ENCODE measurements around the gene ADGRG1. TPM values are rescaled to one million over a fixed set of nuclear protein-coding genes. Genes with fewer than 3 reads are reported as not detected.
"Not testable (repeated sequence)": the region's sequence is repeated elsewhere in the genome, so short reads cannot be mapped to it uniquely, and the experiment has no call there.

Gene ADGRG1
- total RNA-seq (1 to 10 TPM in 1 of 2 donors, under 1 TPM in 1; 0.65 to 1.3 TPM), total RNA-seq (0 to 0.15 reads per million in 2 donors)

DNA sequence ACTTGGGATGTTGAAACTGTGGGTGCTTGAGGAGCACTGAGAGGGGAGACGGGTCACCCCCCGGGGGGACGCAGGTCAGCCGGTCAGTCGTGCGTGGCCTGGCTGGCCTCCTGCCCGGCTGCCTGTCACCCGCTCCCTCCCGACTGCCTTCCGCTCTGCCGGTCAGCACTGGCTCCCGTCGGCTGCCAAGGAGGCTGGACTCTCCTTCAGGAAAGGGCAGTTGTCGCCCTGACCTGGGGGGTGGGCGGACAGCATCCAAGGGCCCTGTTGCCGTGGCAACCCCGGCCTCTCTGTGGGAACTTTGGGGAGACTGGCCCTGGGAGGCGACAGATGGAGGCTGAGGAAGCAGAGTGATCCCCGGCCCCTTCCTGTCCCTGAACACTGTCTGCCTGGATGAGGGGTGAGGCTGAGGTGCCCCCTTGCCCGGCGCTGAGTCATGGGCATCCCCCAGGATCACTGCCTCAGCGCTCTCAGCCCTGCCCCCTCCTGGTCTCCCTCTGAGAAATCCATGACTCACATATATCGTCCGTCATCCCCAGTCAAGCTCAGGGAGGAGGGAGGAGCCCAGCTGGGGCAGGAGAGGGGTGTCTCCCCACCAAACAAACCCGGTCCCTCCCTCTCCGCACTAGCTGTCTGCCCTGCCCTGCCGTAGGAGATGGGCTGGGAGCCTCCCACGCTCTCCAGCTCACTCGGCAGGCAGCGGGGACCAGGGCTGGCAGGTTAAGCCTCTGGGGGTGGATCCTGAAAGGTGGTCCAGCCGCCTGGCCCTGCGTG, at the start of gene ADGRG1:
Gene ADGRG1, plus strand, starts transcription at position 623 of the 774 bp plus-strand sequence. CDS start 21,658 bp downstream, outside the sequence.
- Mint-ChIP-seq H3K27me3 (peaks cover 45% of the 10 kb centered on the region), H3K4me3 (no peak within 1 kb of the TSS), H3K36me3 (ENCODE audit: low read depth) (peaks cover 10% of the 10 kb centered on the region), H3K4me1 (peaks cover 19% of the 10 kb centered on the region), H3K27ac (no peak within 1 kb of the TSS)
- H3K9me3 ChIP-seq (ENCODE audit: control insufficient read depth, low read length, poor library complexity, severe bottlenecking) = no peaks in the 10 kb centered on the region
- DNase-seq (no peak), ATAC-seq (peak; percentile 59)

GRCh38 chr16:57579361-57579665, 49.1 kb upstream of the ADGRG1 start:
- Mint-ChIP-seq H3K27ac (peak overlapping the region; percentile 91), H3K36me3 (ENCODE audit: low read depth) (peaks cover 4% of the 10 kb centered on the region), H3K4me1 (peaks cover 29% of the 10 kb centered on the region), H3K27me3 (peaks cover 13% of the 10 kb centered on the region), H3K4me3 (peak overlapping the region; percentile 81)
- DNase-seq = no peak
- ATAC-seq = no peak
- H3K9me3 ChIP-seq (ENCODE audit: control insufficient read depth, low read length, poor library complexity, severe bottlenecking) = no peaks in the 10 kb centered on the region

- no peaks in the 10 kb centered on the region for H3K9me3 ChIP-seq (ENCODE audit: control insufficient read depth, low read length, poor library complexity, severe bottlenecking)
- no peak overlapping the region for H3K4me3 Mint-ChIP-seq
- no peak overlapping the region for H3K27ac Mint-ChIP-seq
- DNase-seq (no peak), ATAC-seq (no peak)
- peaks cover 2% of the 10 kb centered on the region for H3K4me1 Mint-ChIP-seq
- H3K36me3 Mint-ChIP-seq (ENCODE audit: low read depth) = peaks cover 4% of the 10 kb centered on the region
- peaks cover 5% of the 10 kb centered on the region for H3K27me3 Mint-ChIP-seq
These were observed 43.3 kb upstream of the ADGRG1 start for GRCh38 chr16:57585051-57585687.

DNA sequence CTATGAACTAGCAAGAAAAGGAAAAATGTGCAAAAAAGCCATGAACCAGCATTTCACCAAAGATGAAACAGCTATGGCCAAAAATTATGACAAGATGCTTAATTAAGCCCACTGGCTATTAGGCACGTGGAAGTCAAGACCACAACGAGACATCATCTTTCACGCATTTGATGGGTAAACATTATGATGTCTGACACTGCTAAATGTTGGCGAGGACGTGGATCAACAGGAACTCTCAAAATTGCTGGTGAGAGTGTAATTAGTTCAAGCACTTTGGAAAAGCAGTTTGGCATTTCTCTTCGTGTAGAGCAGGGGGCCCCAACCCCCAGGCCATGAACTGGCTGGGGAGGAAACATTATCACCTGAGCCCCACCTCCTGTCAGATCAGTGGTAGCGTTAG, 39.6 kb upstream of the ADGRG1 start:
- ATAC-seq = no peak
- peaks cover 25% of the 10 kb centered on the region for H3K4me1 Mint-ChIP-seq

GRCh38 chr16:57589374-57589773, 39.1 kb upstream of the ADGRG1 start:
- H3K27me3 Mint-ChIP-seq = no peaks in the 10 kb centered on the region
- no peak overlapping the region for H3K27ac Mint-ChIP-seq
- H3K9me3 ChIP-seq (ENCODE audit: control insufficient read depth, low read length, poor library complexity, severe bottlenecking) = no peaks in the 10 kb centered on the region
- H3K36me3 Mint-ChIP-seq (ENCODE audit: low read depth) = no peaks in the 10 kb centered on the region
- ATAC-seq (no peak), DNase-seq (no peak)
- no peak overlapping the region for H3K4me3 Mint-ChIP-seq
- H3K4me1 Mint-ChIP-seq = peaks cover 25% of the 10 kb centered on the region

More for the DNA sequence above, 39.6 kb upstream of the ADGRG1 start:
- H3K27me3 Mint-ChIP-seq = no peaks in the 10 kb centered on the region
- H3K36me3 Mint-ChIP-seq (ENCODE audit: low read depth) = no peaks in the 10 kb centered on the region
- DNase-seq = no peak
- H3K27ac Mint-ChIP-seq = no peak overlapping the region
- no peak overlapping the region for H3K4me3 Mint-ChIP-seq
- no peaks in the 10 kb centered on the region for H3K9me3 ChIP-seq (ENCODE audit: control insufficient read depth, low read length, poor library complexity, severe bottlenecking)

DNA sequence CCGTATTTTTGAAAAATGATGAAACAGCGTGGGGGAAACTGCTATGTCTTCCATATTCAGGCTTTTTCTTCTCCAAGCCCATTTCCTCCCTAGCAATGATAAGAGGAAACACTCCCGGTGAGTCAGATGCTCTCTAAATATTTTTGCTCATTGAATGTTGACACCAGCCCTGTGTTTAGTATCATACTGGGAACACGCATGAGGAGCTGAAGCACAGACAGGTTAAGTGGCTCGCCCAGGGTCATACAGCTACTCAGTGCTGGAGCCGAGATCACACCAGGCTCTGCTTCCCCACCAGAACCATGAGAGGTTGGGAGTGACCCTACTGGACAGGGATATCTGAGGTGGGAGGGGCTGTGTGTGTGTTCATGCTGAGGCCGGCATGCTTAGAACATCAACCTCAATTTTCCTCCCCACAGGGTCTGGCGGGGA, 37.8 kb upstream of the ADGRG1 start:
- no peak overlapping the region for H3K4me3 Mint-ChIP-seq
- H3K27me3 Mint-ChIP-seq = no peaks in the 10 kb centered on the region
- H3K27ac Mint-ChIP-seq = peak overlapping the region; percentile 14
- H3K36me3 Mint-ChIP-seq (ENCODE audit: low read depth) = no peaks in the 10 kb centered on the region
- DNase-seq (no peak), ATAC-seq (no peak)
- peaks cover 27% of the 10 kb centered on the region for H3K4me1 Mint-ChIP-seq
- H3K9me3 ChIP-seq (ENCODE audit: control insufficient read depth, low read length, poor library complexity, severe bottlenecking) = no peaks in the 10 kb centered on the region

GRCh38 chr16:57591086-57591869, 37.2 kb upstream of the ADGRG1 start:
- Mint-ChIP-seq H3K27ac (peak overlapping the region; percentile 14), H3K4me1 (peaks cover 27% of the 10 kb centered on the region), H3K36me3 (ENCODE audit: low read depth) (no peaks in the 10 kb centered on the region), H3K4me3 (peak overlapping the region; percentile 74), H3K27me3 (no peaks in the 10 kb centered on the region)
- ATAC-seq (peak; percentile 65), DNase-seq (peak; percentile 43 to 49 (median 47))
- no peaks in the 10 kb centered on the region for H3K9me3 ChIP-seq (ENCODE audit: control insufficient read depth, low read length, poor library complexity, severe bottlenecking)

GRCh38 chr16:57591870-57592485, 36.5 kb upstream of the ADGRG1 start:
- DNase-seq (no peak), ATAC-seq (no peak)
- Mint-ChIP-seq H3K27me3 (no peaks in the 10 kb centered on the region), H3K27ac (peak overlapping the region; percentile 14), H3K4me3 (peak overlapping the region; percentile 74), H3K36me3 (ENCODE audit: low read depth) (no peaks in the 10 kb centered on the region), H3K4me1 (peaks cover 27% of the 10 kb centered on the region)
- no peaks in the 10 kb centered on the region for H3K9me3 ChIP-seq (ENCODE audit: control insufficient read depth, low read length, poor library complexity, severe bottlenecking)

DNA sequence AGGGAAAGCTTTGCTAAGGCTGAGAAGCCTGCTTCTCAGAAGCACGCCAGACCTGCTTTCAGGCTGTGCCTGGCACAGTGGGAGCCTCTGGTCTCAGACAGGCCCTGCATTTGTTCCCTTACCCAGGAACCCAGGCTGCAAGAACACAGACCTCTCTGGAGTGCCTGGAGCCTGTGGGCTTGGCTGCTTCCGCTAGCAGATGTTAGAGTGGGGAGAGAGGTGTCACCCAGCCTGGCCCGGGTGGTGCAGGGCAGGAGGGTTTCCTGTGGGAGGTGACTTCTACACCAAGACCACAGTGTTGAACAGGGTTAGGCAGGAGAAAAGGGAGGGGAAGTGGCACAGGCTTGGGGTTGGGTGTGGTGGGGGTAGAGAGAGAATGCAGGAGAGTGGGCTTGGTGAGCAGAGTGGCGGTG, 35.8 kb upstream of the ADGRG1 start:
- H3K36me3 Mint-ChIP-seq (ENCODE audit: low read depth) = no peaks in the 10 kb centered on the region
- peak overlapping the region; percentile 14 for H3K27ac Mint-ChIP-seq
- H3K4me3 Mint-ChIP-seq = peak overlapping the region; percentile 74
- no peaks in the 10 kb centered on the region for H3K27me3 Mint-ChIP-seq
- no peaks in the 10 kb centered on the region for H3K9me3 ChIP-seq (ENCODE audit: control insufficient read depth, low read length, poor library complexity, severe bottlenecking)
- ATAC-seq = peak; percentile 95
- DNase-seq = peak in 2 of 3 donors; percentile 32 to 39
- H3K4me1 Mint-ChIP-seq = peaks cover 27% of the 10 kb centered on the region

GRCh38 chr16:57593021-57593420, 35.4 kb upstream of the ADGRG1 start:
- H3K9me3 ChIP-seq (ENCODE audit: control insufficient read depth, low read length, poor library complexity, severe bottlenecking) = no peaks in the 10 kb centered on the region
- H3K27ac Mint-ChIP-seq = peak overlapping the region; percentile 14
- no peaks in the 10 kb centered on the region for H3K27me3 Mint-ChIP-seq
- ATAC-seq = no peak
- peak overlapping the region; percentile 74 for H3K4me3 Mint-ChIP-seq
- no peaks in the 10 kb centered on the region for H3K36me3 Mint-ChIP-seq (ENCODE audit: low read depth)
- no peak for DNase-seq
- H3K4me1 Mint-ChIP-seq = peaks cover 27% of the 10 kb centered on the region

GRCh38 chr16:57593990-57594389, 34.4 kb upstream of the ADGRG1 start:
- Mint-ChIP-seq H3K4me1 (peaks cover 27% of the 10 kb centered on the region), H3K4me3 (no peak overlapping the region), H3K27me3 (no peaks in the 10 kb centered on the region), H3K36me3 (ENCODE audit: low read depth) (no peaks in the 10 kb centered on the region), H3K27ac (no peak overlapping the region)
- H3K9me3 ChIP-seq (ENCODE audit: control insufficient read depth, low read length, poor library complexity, severe bottlenecking) = no peaks in the 10 kb centered on the region
- ATAC-seq (no peak), DNase-seq (no peak)

GRCh38 chr16:57594531-57595031, 33.8 kb upstream of the ADGRG1 start:
- Mint-ChIP-seq H3K27me3 (no peaks in the 10 kb centered on the region), H3K36me3 (ENCODE audit: low read depth) (peaks cover 2% of the 10 kb centered on the region), H3K27ac (no peak overlapping the region), H3K4me1 (peaks cover 29% of the 10 kb centered on the region), H3K4me3 (no peak overlapping the region)
- ATAC-seq (no peak), DNase-seq (no peak)
- no peaks in the 10 kb centered on the region for H3K9me3 ChIP-seq (ENCODE audit: control insufficient read depth, low read length, poor library complexity, severe bottlenecking)

- not testable (repeated sequence) for H3K36me3 Mint-ChIP-seq (ENCODE audit: low read depth); DNase-seq; H3K9me3 ChIP-seq (ENCODE audit: control insufficient read depth, low read length, poor library complexity, severe bottlenecking); ATAC-seq; H3K27me3 Mint-ChIP-seq; H3K4me3 Mint-ChIP-seq; H3K27ac Mint-ChIP-seq
- peaks cover 28% of the 10 kb centered on the region for H3K4me1 Mint-ChIP-seq
These were observed 32.2 kb upstream of the ADGRG1 start for GRCh38 chr16:57596234-57596633.
